HG02852 (cell line): ENCODE measurements around the gene PKP2.

Source experiments
- ATAC-seq: cut with Tn5 transposase; IDR thresholded peaks from one replicate; pipeline ENCODE4 v1.9.1; 2021; ENCODE audit warnings: mild to moderate bottlenecking, moderate library complexity; ENCODE audit not compliant: unreplicated experiment

The PKP2 gene

GRCh38 chr12:32896432-32897280 lies at the start of gene PKP2:
Gene PKP2, minus strand, starts transcription at chr12:32896777. Its CDS starts 46 bp downstream, at chr12:32896731.
- peak; percentile 63 for ATAC-seq

GRCh38 chr12:32944195-32944594 lies 47.6 kb upstream of the PKP2 start:
- no peak for ATAC-seq

GRCh38 chr12:32939801-32940200 lies 43.2 kb upstream of the PKP2 start:
- no peak for ATAC-seq

GRCh38 chr12:32926963-32927362 lies 30.4 kb upstream of the PKP2 start:
- no peak for ATAC-seq

- no peak for ATAC-seq
Measured at GRCh38 chr12:32926356-32926755, 29.8 kb upstream of the PKP2 start.

GRCh38 chr12:32922546-32923297 lies 26.1 kb upstream of the PKP2 start:
- no peak for ATAC-seq

- ATAC-seq: no peak
Measured at GRCh38 chr12:32921397-32921796, 24.8 kb upstream of the PKP2 start.

- ATAC-seq: no peak
Measured at GRCh38 chr12:32920506-32921085, 24.0 kb upstream of the PKP2 start.

GRCh38 chr12:32918890-32919801 lies 22.6 kb upstream of the PKP2 start:
- peak; percentile 50 for ATAC-seq

GRCh38 chr12:32917094-32917611 lies 20.6 kb upstream of the PKP2 start:
- ATAC-seq: no peak

GRCh38 chr12:32907898-32908476 lies 11.4 kb upstream of the PKP2 start:
- no peak for ATAC-seq

- no peak for ATAC-seq
Measured at GRCh38 chr12:32907166-32907565, 10.6 kb upstream of the PKP2 start.

GRCh38 chr12:32906399-32907165 lies 10.0 kb upstream of the PKP2 start:
- peak; percentile 99 for ATAC-seq

GRCh38 chr12:32903763-32904162 lies 7.2 kb upstream of the PKP2 start:
- ATAC-seq: no peak

GRCh38 chr12:32903318-32903717 lies 6.7 kb upstream of the PKP2 start:
- no peak for ATAC-seq

GRCh38 chr12:32902287-32902997 lies 5.9 kb upstream of the PKP2 start:
- ATAC-seq: no peak

GRCh38 chr12:32901553-32901952 lies 5.0 kb upstream of the PKP2 start:
- ATAC-seq: no peak

- ATAC-seq: no peak
Measured at GRCh38 chr12:32897687-32898573, 1.4 kb upstream of the PKP2 start.
